HG02588 (cell line): ENCODE data around the gene RPS6KA1.
A peak's percentile ranks its signal among the peaks of the same experiment; 100 is the strongest.

Source experiments
- ATAC-seq: cut with Tn5 transposase; IDR thresholded peaks from one replicate; pipeline ENCODE4 v1.9.1; 2021; ENCODE audit warnings: mild to moderate bottlenecking, moderate library complexity; ENCODE audit not compliant: unreplicated experiment

RPS6KA1 gene

GRCh38 chr1:26530895-26531598, 1.5 kb downstream of the RPS6KA1 start:
- ATAC-seq = no peak

GRCh38 chr1:26531651-26532131, 2.1 kb downstream of the RPS6KA1 start:
- ATAC-seq = no peak

GRCh38 chr1:26533951-26534509, 4.5 kb downstream of the RPS6KA1 start:
- ATAC-seq = no peak

GRCh38 chr1:26535201-26535600, 5.6 kb downstream of the RPS6KA1 start:
- ATAC-seq = no peak

- ATAC-seq = no peak
Measured at GRCh38 chr1:26536081-26536480, 6.5 kb downstream of the RPS6KA1 start.

- no peak for ATAC-seq
Measured at GRCh38 chr1:26536521-26536920, 7.0 kb downstream of the RPS6KA1 start.

GRCh38 chr1:26537951-26538352, 8.4 kb downstream of the RPS6KA1 start:
- ATAC-seq = no peak

GRCh38 chr1:26538480-26539412, 9.2 kb downstream of the RPS6KA1 start:
- no peak for ATAC-seq

GRCh38 chr1:26539722-26540121, 10.2 kb downstream of the RPS6KA1 start:
- no peak for ATAC-seq

GRCh38 chr1:26540351-26540750, 10.8 kb downstream of the RPS6KA1 start:
- no peak for ATAC-seq

- no peak for ATAC-seq
Measured at GRCh38 chr1:26541431-26541815, 11.9 kb downstream of the RPS6KA1 start.

- peak; percentile 44 for ATAC-seq
Measured at GRCh38 chr1:26541816-26542711, 12.5 kb downstream of the RPS6KA1 start.

GRCh38 chr1:26542771-26543451, 13.3 kb downstream of the RPS6KA1 start:
- no peak for ATAC-seq

- no peak for ATAC-seq
Measured at GRCh38 chr1:26543462-26543861, 13.9 kb downstream of the RPS6KA1 start.

- ATAC-seq = no peak
Measured at GRCh38 chr1:26544126-26544525, 14.6 kb downstream of the RPS6KA1 start.

GRCh38 chr1:26545969-26546323, 16.4 kb downstream of the RPS6KA1 start:
- peak; percentile 2 for ATAC-seq

GRCh38 chr1:26546375-26546774, 16.8 kb downstream of the RPS6KA1 start:
- ATAC-seq = no peak

GRCh38 chr1:26546819-26547218, 17.3 kb downstream of the RPS6KA1 start:
- ATAC-seq = no peak

- ATAC-seq = no peak
Measured at GRCh38 chr1:26548841-26549240, 19.3 kb downstream of the RPS6KA1 start.

- ATAC-seq = no peak
Measured at GRCh38 chr1:26550946-26551345, 21.4 kb downstream of the RPS6KA1 start.
